Measurements from ENCODE around the gene MAPK11.

MAPK11 gene

DNA sequence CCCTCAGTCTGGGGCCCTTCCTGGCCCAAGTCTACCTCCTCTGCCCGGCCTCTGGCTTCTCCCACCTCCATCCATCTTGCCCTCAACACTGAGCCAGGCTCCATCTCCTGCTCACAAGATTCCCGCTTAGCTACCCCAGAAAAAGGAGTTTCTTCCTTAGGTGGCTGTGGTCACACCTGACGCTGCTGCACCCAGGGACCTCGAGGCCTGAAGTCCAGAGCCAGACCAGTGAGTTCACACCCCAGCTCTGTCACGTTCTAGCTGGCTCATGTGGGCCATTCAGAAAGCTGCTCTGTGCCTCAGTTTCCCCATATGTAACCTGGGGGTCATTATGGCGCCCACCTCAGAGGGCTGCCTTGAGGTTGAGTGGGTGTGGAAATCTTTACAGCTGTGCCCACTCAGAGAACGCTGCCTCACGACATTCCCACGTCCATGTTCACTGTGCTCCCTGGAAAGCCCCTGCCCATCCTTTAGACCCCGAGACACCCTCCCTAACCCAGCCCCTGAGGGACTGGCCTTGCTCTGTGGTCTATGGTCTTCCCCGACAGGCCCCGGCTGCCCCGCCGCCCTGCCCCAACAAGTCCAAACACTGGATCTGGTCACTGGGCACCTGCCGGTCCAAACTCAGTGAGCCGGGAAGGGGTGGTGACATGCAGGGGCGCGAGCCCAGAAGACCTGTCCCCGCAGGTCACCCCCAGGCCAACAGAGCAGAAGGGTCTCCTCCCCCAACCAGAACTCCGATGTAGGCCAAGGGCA is 27.5 kb upstream of the MAPK11 start:
- intact Hi-C loops (cut with DNase I): no loop called here
- DNase-seq: no peak

DNA sequence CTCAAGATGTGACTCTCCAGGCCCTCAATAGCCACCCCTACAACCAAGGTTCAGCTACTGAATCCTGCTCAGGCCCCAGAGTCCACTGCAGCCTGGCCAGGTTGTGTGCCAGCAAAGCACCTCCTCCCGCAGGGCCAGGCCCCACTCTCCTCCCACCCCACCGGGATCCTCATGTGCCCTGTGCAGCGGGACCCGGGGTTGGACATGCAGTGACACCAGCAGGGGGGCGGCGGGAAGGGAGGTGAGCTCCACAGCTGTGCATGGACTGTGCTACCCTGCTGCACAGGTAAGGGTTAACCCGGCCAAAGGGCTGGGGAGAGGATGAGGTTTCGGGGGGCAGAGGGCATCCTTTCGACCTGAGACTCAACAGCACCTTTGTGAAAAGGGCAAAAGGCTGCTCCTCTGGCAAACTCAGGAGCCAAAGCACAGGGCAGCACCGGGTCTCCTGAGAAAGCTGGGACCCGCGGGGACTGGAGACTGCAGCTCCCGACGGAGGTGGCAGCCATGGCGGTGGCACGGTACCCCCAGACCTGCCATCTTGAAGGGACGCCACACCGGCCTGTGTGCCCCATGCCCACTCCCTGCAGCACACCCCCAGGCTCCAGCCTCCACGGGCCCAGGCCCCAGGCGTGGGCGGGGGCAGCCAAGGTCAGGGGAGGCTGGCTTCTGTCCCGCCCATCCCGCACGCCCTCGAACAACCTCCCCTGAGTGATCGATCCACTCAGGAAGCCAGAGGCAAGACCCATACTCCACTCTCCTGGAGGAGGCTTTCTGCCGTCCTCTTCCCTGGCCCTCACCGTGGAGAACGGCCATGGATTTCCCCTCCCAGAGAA is 26.7 kb upstream of the MAPK11 start:
- intact Hi-C loops (cut with DNase I): no loop called here
- DNase-seq: no peak

GRCh38 chr22:50294319-50294656 is 24.1 kb upstream of the MAPK11 start:
- no peak for DNase-seq
- intact Hi-C loops (cut with DNase I): no loop called here

- DNase-seq: peak in 1 of 10 donors; percentile 35
- intact Hi-C loops (cut with DNase I): no loop called here
Measured at GRCh38 chr22:50293441-50294318, 23.5 kb upstream of the MAPK11 start.

DNA sequence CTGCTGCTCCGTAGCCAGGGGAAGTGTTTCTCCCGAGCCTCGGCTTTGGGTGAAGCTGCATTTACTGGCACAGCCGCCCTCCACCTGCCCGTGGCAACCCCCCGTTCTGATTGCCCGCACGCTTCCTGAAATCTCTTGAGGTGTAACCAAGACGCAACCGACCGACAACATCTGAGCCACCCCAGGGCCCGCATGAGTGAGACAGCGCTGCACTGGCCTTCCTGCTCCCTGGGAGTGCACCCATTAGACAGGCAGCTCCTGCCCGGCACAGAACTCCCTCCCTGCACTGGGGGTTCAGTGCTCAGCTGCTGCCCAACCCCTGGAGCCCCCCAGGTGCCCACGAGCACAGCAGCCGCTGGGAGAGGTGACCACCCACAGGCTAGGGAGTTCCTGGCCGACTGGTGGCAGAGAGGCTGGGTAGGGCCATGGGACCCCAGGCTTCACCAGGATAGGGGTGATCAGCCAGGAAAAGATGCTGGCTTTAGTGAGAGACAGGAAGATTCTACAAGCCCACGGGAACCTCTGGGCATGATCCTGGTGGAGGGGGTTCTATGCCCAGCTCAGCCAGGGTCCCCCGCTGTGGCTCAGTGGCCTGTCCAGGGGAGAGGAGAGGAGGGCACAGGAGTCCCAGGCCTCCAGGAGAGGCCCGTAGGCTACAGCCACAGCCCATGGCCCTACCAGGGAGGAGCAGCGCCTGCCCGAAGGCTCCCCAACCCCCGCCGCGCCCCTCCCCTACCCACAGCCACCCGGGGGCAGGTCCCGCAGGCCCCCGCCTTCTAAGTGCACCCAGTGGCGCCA is 22.7 kb upstream of the MAPK11 start:
- intact Hi-C loops (cut with DNase I): no loop called here
- DNase-seq: no peak

- no peak for DNase-seq
- intact Hi-C loops (cut with DNase I): no loop called here
Measured at GRCh38 chr22:50289942-50290630, 19.9 kb upstream of the MAPK11 start.

- intact Hi-C loops (cut with DNase I): no loop called here
- DNase-seq: peak in 3 of 10 donors; percentile 60 to 87 (median 78)
Measured at GRCh38 chr22:50289151-50289941, 19.2 kb upstream of the MAPK11 start.

GRCh38 chr22:50287731-50288130 is 17.6 kb upstream of the MAPK11 start:
- intact Hi-C loops (cut with DNase I): no loop called here
- no peak for DNase-seq

DNA sequence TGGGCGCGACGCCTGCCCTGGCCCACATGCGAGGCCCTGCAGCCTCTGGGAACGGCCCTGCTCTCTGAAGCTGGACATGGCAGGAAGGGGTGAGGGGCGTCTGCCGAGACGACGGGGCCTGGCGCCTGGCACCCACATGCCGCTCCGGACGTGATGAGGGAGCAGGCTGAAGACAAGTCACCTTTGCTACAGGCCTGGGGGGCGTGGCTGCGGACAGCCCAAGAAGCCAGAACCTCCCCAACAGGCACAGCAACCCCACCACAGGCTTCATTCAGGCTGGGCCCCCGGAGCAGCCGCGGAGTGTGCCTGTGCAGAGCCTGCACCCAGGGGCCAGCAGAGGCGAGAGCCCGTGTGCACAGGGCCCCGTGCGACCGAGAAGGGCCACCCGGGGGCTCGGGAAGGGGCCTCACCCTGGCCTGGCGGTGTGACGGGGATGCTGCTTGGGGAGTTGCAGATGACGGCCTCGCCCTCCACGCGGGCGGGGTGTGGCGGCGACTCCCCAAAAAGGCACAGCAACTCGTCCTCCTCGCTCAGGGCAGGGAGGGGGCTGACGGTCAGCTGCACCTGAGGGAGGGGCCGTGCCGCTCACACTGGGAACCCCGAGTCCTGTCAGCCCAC is 16.6 kb upstream of the MAPK11 start:
- intact Hi-C loops (cut with DNase I): no loop called here
- no peak for DNase-seq

- intact Hi-C loops (cut with DNase I): no loop called here
Measured at GRCh38 chr22:50286275-50286674, 16.1 kb upstream of the MAPK11 start.

GRCh38 chr22:50285568-50286229 is 15.5 kb upstream of the MAPK11 start:
- no peak for DNase-seq

More at GRCh38 chr22:50286275-50286674, 16.1 kb upstream of the MAPK11 start:
- no peak for DNase-seq

DNA sequence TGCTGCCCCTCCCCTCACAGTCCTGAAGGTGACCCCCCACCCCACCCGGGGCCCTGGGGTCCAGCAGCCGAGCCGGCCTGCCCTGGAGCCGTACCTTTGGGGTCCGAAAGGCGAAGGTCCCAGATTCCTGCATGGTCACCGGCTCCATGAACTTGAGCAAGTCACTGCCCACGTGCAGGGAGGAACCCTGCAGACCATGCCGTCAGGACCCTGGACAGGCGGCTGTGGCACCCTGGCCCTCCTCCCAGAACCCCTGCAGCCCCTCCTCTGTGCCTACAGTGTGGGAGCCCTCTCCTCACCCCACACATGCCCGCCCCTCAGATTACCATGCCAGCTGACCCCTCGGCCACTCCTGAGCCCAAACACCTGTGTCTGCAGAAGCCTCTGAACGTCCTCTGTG is 14.3 kb upstream of the MAPK11 start:
- intact Hi-C loops (cut with DNase I): no loop called here
- DNase-seq: no peak

More at GRCh38 chr22:50285568-50286229, 15.5 kb upstream of the MAPK11 start:
- intact Hi-C loops (cut with DNase I): no loop called here

DNA sequence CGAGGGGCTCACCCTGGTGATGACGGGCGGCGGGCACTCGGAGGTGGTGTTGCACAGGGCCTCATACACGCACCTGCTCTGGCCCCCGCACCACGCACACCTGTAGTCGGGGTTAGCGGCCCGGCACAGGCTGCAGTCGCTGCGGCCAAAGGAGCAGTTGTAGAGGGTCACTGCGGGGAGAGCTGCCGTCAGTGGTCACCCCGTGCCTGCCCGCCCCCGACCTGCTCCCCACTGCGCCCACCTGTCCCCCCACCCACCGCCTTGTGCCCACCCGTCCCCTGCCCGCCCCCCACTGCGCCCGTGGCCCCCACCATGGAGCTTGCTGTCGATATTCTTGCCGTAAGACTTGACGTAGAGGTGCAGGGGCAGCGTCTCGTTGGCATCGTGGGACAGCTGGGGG is 13.6 kb upstream of the MAPK11 start:
- intact Hi-C loops (cut with DNase I): no loop called here
- no peak for DNase-seq

GRCh38 chr22:50282361-50283155 is 12.4 kb upstream of the MAPK11 start:
- intact Hi-C loops (cut with DNase I): no loop called here

GRCh38 chr22:50281957-50282356 is 11.8 kb upstream of the MAPK11 start:
- intact Hi-C loops (cut with DNase I): no loop called here
- no peak for DNase-seq

More at GRCh38 chr22:50282361-50283155, 12.4 kb upstream of the MAPK11 start:
- no peak for DNase-seq

GRCh38 chr22:50281384-50281760 is 11.2 kb upstream of the MAPK11 start:
- DNase-seq: no peak
- intact Hi-C loops (cut with DNase I): no loop called here
